Choroid plexus epithelial cell (primary cell): ENCODE data around the gene NSUN5.
A peak's percentile ranks its signal among the peaks of the same experiment; 100 is the strongest.
"Not testable (repeated sequence)": the region's sequence is repeated elsewhere in the genome, so short reads cannot be mapped to it uniquely, and the experiment has no call there.

Source experiments
- DNase-seq: peaks from one replicate; pipeline ENCODE4 v3.0.0-alpha.2; 2010; ENCODE audit warnings: low read depth
- H3K4me3 ChIP-seq: 2 replicates; pipeline ENCODE4 v1.5.1; 2011; ENCODE audit warnings: low read depth, mild to moderate bottlenecking, control low read depth, low read length, moderate library complexity
- CTCF ChIP-seq: conservative IDR thresholded peaks from 2 replicates; pipeline ENCODE4 v1.5.1; 2011; ENCODE audit warnings: low read depth, mild to moderate bottlenecking, control low read depth, inconsistent platforms, low read length, moderate library complexity

The NSUN5 gene

GRCh38 chr7:73341877-73342276, 33.3 kb upstream of the NSUN5 start:
- TF ChIP-seq CTCF: no peak
- DNase-seq: peak; percentile 93
- H3K4me3 ChIP-seq: no peak overlapping the region

- TF ChIP-seq CTCF: no peak
- DNase-seq: no peak
- H3K4me3 ChIP-seq: no peak overlapping the region
Measured at GRCh38 chr7:73340514-73340913, 31.9 kb upstream of the NSUN5 start.

GRCh38 chr7:73338321-73338720, 29.7 kb upstream of the NSUN5 start:
- no peak for DNase-seq
- no peak for TF ChIP-seq CTCF

GRCh38 chr7:73332447-73332846, 23.8 kb upstream of the NSUN5 start:
- H3K4me3 ChIP-seq: no peak overlapping the region
- TF ChIP-seq CTCF: no peak
- no peak for DNase-seq

More at GRCh38 chr7:73338321-73338720, 29.7 kb upstream of the NSUN5 start:
- no peak overlapping the region for H3K4me3 ChIP-seq

- DNase-seq: no peak
- H3K4me3 ChIP-seq: no peak overlapping the region
- no peak for TF ChIP-seq CTCF
Measured at GRCh38 chr7:73330772-73331171, 22.1 kb upstream of the NSUN5 start.

- TF ChIP-seq CTCF: no peak
- DNase-seq: peak; percentile 65
Measured at GRCh38 chr7:73329861-73330581, 21.4 kb upstream of the NSUN5 start.

GRCh38 chr7:73328696-73329095, 20.1 kb upstream of the NSUN5 start:
- H3K4me3 ChIP-seq: no peak overlapping the region
- TF ChIP-seq CTCF: no peak
- DNase-seq: no peak

More at GRCh38 chr7:73329861-73330581, 21.4 kb upstream of the NSUN5 start:
- H3K4me3 ChIP-seq: no peak overlapping the region

GRCh38 chr7:73327922-73328321, 19.3 kb upstream of the NSUN5 start, which contains the start of the genes FKBP6 and TRIM50:
Gene FKBP6, plus strand, starts transcription at chr7:73328161. Its CDS starts 268 bp downstream, at chr7:73328429.
Gene TRIM50, minus strand, starts transcription at chr7:73328082. Its CDS starts 3,295 bp downstream, at chr7:73324787.
- DNase-seq, H3K4me3 ChIP-seq: not testable (repeated sequence)

GRCh38 chr7:73327449-73327848, 18.8 kb upstream of the NSUN5 start:
- H3K4me3 ChIP-seq, DNase-seq: not testable (repeated sequence)

GRCh38 chr7:73325424-73325823, 16.8 kb upstream of the NSUN5 start:
- H3K4me3 ChIP-seq, DNase-seq: not testable (repeated sequence)
